Stimulated activated naive CD4-positive, alpha-beta T cell treated with Interleukin-2 at 50 U/mL for 16 hours (primary cell): ENCODE results near the gene GFPT1.
"Not testable (repeated sequence)": the region's sequence is repeated elsewhere in the genome, so short reads cannot be mapped to it uniquely, and the experiment has no call there.

ENCODE experiments used
- DNase-seq: peaks from one replicate; lab custom pipeline; 2025; lab: John Stamatoyannopoulos, UW

GFPT1 gene

GRCh38 chr2:69386789-69387734, at the start of gene GFPT1:
GFPT1 (minus strand) TSS chr2:69387227; CDS start chr2:69387071, 156 bp downstream.
- DNase-seq = peak; percentile 90

DNA sequence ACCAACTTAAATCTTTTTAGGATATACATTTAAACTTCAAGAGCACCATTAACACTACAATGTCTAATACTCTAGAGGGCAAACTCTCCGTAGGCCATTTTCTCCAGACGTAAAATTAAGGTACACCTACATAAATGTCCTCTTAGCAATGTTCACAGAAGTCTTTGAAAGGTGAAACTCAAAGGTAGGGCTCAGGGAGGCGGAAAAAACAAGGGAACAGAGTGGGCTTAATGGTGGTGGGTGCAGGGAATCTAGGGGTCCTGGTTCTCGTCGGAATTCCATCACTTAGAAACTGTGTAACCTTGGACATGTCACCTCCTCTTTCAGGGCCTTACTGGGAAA, 49.5 kb upstream of the GFPT1 start:
- DNase-seq = no peak

DNA sequence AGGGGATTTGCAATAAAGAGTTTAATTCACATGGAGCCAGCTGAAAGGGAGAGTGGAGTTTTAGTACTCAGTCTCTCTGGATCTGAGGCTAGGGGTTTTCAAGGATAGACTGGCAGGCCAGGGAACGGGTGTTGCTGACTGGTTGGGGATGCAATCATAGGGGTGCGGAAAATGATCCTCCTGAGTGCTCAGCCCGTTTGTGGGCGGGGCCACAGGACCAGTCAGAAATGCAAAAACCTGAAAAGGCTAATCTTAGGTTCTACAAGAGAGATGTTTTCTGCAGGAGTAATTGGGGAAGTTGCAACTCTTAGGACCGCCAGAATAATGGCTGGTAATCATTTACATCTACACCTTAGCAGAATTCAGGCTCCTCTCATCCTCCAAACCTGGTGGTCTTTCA, 47.7 kb upstream of the GFPT1 start:
- no peak for DNase-seq

DNA sequence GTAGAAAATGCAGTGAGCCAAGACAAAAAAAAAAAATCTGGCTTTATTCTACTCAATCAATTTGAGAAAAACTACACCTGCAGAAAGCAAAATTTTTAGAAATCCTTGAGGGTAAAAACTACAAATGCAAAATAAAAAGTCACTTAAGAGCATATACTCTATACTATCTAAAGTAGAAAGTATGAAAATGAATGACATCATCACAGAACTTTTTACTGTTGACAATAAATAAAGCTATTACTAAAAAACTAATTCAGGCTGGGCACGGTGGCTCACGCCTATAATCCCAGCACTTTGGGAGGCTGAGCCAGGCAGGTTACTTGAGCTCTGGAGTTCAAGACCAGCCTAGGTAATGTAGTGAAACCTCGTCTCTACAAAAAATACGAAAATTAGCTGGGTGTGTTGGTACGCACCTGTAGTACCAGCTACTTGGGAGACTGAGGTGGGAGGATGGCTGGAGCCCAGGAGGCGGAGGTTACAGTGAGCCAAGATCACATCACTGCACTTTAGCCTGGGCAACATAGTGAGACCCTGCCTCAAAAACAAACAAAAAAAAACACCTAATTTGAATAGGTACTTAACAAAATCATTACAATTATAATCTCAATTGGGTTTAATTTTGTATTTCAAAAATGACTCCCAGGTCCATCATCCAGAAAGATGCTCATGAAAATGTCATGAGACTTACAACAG, 42.6 kb upstream of the GFPT1 start:
- DNase-seq = no peak

GRCh38 chr2:69428981-69429380, 42.0 kb upstream of the GFPT1 start:
- no peak for DNase-seq

GRCh38 chr2:69424419-69424818, 37.4 kb upstream of the GFPT1 start:
- no peak for DNase-seq

- no peak for DNase-seq
Measured at GRCh38 chr2:69422198-69422597, 35.2 kb upstream of the GFPT1 start.

GRCh38 chr2:69419111-69419510, 32.1 kb upstream of the GFPT1 start:
- DNase-seq = not testable (repeated sequence)

DNA sequence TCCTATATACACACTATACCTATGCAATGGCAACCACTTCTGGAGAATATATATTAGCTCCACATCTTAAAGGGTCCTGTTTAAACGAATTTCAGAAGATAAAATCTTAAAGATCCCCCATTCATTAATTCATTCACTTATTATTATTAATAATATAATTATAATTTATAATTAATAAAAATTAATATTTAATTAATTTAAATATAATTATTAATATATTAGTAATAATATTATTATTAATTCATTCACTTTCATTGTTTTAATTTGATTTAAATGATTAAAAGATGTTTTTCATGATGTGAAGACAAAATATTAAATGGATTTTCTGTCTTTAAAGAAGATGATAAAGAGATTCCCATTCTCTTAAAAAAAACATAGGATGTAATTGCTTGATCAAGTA, 29.1 kb upstream of the GFPT1 start:
- DNase-seq = no peak

DNA sequence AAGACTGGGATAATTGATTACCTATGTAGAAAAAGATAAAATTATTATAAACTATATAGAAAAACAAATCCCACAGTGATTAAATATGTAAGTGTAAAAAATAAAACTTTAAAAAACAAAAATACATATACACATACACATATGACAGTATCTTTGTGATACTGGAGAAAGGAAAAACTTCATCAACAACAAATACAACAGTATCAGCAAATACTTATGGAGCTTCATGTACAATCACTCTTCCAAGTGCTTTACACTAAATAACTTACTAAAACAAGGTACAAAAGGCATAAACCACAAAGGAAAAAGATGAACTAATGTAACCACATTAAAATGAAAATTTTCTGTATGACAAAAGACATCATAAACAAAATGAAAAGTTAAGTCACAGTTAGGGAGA, 24.1 kb upstream of the GFPT1 start:
- no peak for DNase-seq

GRCh38 chr2:69405306-69405705, 18.3 kb upstream of the GFPT1 start:
- no peak for DNase-seq

- DNase-seq = no peak
Measured at GRCh38 chr2:69400121-69400520, 13.1 kb upstream of the GFPT1 start.

GRCh38 chr2:69397234-69397633, 10.2 kb upstream of the GFPT1 start:
- DNase-seq = no peak

DNA sequence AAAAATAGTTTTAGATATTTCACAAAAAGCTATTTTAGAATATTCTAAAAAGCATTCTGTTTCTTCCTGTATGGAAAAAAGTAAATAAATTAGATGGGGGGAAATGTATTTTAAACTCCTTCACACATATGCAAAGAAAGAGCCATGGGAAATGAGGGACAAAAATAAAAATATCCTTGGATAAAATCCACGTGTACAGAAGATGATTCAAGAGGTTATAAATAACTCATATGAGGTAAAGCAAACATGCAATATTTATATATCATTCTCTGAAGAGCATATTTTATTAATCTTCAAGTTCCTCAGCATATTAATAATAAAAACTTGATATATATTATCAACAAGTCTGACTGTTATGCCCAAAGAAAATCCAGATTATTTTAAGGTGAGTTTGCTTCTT, 8.8 kb upstream of the GFPT1 start:
- DNase-seq = no peak

- no peak for DNase-seq
Measured at GRCh38 chr2:69393963-69394362, 6.9 kb upstream of the GFPT1 start.

DNA sequence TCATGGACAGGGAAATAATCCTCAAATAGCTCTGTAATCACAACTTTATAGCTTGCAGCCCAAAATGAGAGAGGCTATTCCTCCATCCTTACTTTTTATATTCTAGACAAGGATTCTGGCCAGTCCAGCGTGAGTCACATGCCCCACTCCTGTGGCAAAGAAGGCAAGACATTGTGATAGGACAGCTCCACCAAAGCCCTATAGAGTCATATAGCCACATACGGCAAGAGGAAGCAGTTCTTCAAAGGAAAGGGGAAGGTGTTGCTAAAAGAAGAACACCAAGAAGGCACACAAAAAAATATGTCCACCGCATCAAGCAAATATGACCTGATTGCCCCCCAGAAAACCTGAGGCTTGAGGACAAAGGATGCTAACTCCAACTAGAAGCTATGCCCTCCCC, 3.4 kb upstream of the GFPT1 start:
- no peak for DNase-seq

GRCh38 chr2:69390001-69390400, 3.0 kb upstream of the GFPT1 start:
- no peak for DNase-seq

- no peak for DNase-seq
Measured at GRCh38 chr2:69389271-69389670, 2.2 kb upstream of the GFPT1 start.

- no peak for DNase-seq
Measured at GRCh38 chr2:69387770-69388481, 899 bp upstream of the GFPT1 start.

DNA sequence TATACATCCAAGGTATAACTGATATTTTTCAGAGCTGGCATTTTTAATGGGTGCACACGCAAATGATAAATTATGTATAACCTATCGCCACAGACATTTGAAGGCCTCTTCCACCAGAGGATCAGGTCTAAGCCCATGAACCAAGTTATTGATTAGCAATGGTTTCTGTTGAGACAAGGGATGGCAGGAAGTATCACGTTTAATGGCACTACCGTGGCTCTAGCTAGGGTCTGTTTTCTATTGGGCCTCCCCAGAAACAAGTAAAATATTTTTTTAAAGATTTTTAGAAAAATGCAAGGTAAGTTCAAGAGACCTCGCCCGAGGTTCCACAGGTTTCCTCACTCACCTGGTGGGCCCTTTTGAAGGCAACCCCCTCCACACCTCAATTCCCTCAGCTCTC, 667 bp downstream of the GFPT1 start:
- DNase-seq = no peak

DNA sequence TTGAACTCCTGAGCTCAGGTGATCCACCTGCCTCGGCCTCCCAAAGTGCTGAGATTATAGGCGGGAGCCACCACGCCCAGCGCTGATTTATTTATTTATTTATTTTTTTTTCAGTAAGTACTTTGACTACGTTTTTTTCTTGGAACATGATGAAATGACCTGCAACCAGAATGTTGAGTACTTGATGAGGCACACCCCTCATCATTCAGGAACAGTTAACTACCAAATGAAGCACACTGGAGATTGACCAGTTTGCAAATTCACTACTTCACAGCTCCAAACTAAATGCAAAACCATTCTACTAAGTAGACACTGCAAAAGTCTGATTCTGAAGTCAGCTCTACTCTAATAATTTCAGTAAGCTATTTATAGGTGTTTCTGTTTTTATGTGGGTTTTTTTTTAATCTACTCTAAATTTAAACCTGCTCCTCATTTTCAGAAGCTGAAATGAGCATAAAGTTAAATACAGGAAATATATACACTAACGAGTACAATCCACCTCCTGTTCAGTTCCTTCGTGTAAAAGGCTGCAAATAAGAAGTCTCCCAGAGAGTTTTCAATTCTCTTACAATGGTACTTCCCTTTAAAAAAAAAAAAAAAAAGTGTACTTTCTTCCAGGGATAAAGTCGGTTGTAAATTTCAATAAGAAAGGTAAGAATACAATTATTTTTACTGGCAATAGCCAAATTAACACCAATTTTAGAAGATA, 1.4 kb downstream of the GFPT1 start:
- DNase-seq = no peak

- no peak for DNase-seq
Measured at GRCh38 chr2:69384618-69385081, 2.4 kb downstream of the GFPT1 start.
